GM19452 (cell line): ENCODE measurements around the gene PPWD1.
A peak's percentile ranks its signal among the peaks of the same experiment; 100 is the strongest.
"Not testable (repeated sequence)": the region's sequence is repeated elsewhere in the genome, so short reads cannot be mapped to it uniquely, and the experiment has no call there.

ENCODE experiments used
- ATAC-seq: cut with Tn5 transposase; IDR thresholded peaks from one replicate; pipeline ENCODE4 v1.9.1; 2021; ENCODE audit not compliant: unreplicated experiment

PPWD1 gene

GRCh38 chr5:65621961-65622360 is 58.9 kb downstream of the PPWD1 start:
- ATAC-seq, result not testable (repeated sequence)

- ATAC-seq, result no peak
Observed at GRCh38 chr5:65623482-65623881, 60.4 kb downstream of the PPWD1 start.

- peak; percentile 94 for ATAC-seq
Observed at GRCh38 chr5:65624025-65624570, 61.0 kb downstream of the PPWD1 start, which contains the start of gene TRIM23. TRIM23 (minus strand) TSS chr5:65624333; CDS start chr5:65624274, 59 bp downstream.

GRCh38 chr5:65624571-65625555 is 61.8 kb downstream of the PPWD1 start, which contains the start of the genes SHLD3 and TRAPPC13:
SHLD3 (plus strand) TSS chr5:65625027; CDS start chr5:65629588, 4,561 bp downstream.
TRAPPC13 (plus strand) TSS chr5:65625027; CDS start chr5:65625061, 34 bp downstream.
- ATAC-seq, result peak; percentile 67

GRCh38 chr5:65625743-65626142 is 62.6 kb downstream of the PPWD1 start:
- ATAC-seq, result no peak

- ATAC-seq, result no peak
Observed at GRCh38 chr5:65630981-65631380, 67.9 kb downstream of the PPWD1 start.
